Caki2 (cell line): ENCODE results near the gene KLF16. TPM values are rescaled to one million over a fixed set of nuclear protein-coding genes. Genes with fewer than 3 reads are reported as not detected.

Experiments
- DNase-seq: peaks from one replicate; pipeline ENCODE4 v3.0.0-alpha.2; 2015; ENCODE audit warnings: low read depth
- in situ Hi-C: cut with HindIII; loops from 2 replicates; pipeline ENCODE4 v1.10.0; 2016; ENCODE audit warnings: low sequenced_read_pairs, low pct_unique_long_range_greater_than_20kb, mixed read lengths
- total RNA-seq: library from RNA; depleted of rRNA; stranded (reverse); fragments of >200 nt; shearing (Covaris generic); gene quantifications from 2 replicates; pipeline ENCODE4 v1.2.3, GENCODE V29; 2014; ENCODE audit warnings: low replicate concordance; rRNA removed

Gene KLF16
- total RNA-seq, 1 experiment from 2014 or later: 9.6 TPM

- in situ Hi-C loops: no loop called here
- no peak for DNase-seq
These were observed 57.8 kb downstream of the KLF16 start for GRCh38 chr19:1805401-1806183.

- in situ Hi-C loops: no loop called here
- DNase-seq: no peak
These were observed 58.5 kb downstream of the KLF16 start for GRCh38 chr19:1804858-1805257.

Other genes with a start within 250 kb of the KLF16 start
- gene TCF3, start 211.0 kb downstream of the KLF16 start, total RNA-seq: 40.2 and 65.0 TPM in 2 replicates
- gene ONECUT3, start 110.1 kb downstream of the KLF16 start, total RNA-seq: not detected in 2 replicates
- 5.3 and 11.9 TPM in 2 replicates for gene ATP8B3, start 51.3 kb downstream of the KLF16 start, total RNA-seq
- gene REXO1, start 15.1 kb downstream of the KLF16 start, total RNA-seq: 10.5 and 14.4 TPM in 2 replicates
- 51.1 and 58.3 TPM in 2 replicates for gene ABHD17A, start 21.9 kb upstream of the KLF16 start, total RNA-seq
- 4.2 and 4.7 TPM in 2 replicates for gene ADAT3, start 41.8 kb upstream of the KLF16 start, total RNA-seq
- 14.1 and 28.0 TPM in 2 replicates for gene SCAMP4, start 41.8 kb upstream of the KLF16 start, total RNA-seq
- gene CSNK1G2, start 77.6 kb upstream of the KLF16 start, total RNA-seq: 32.9 and 42.3 TPM in 2 replicates
- gene BTBD2, start 152.1 kb upstream of the KLF16 start, total RNA-seq: 56.1 and 65.3 TPM in 2 replicates
- gene MKNK2, start 187.7 kb upstream of the KLF16 start, total RNA-seq: 72.0 and 78.8 TPM in 2 replicates
- 13.3 and 28.9 TPM in 2 replicates for gene MOB3A, start 232.7 kb upstream of the KLF16 start, total RNA-seq
- not detected in 2 replicates for gene IZUMO4, start 233.3 kb upstream of the KLF16 start, total RNA-seq